ENCODE measurements around the gene IGLON5.

The IGLON5 gene

GRCh38 chr19:51366389-51367254 is 55.2 kb downstream of the IGLON5 start:
- DNase-seq: peak; percentile 71

GRCh38 chr19:51367255-51367564 is 55.8 kb downstream of the IGLON5 start:
- DNase-seq: no peak

- peak; percentile 77 for DNase-seq
Measured at GRCh38 chr19:51367565-51368365, 56.3 kb downstream of the IGLON5 start.

GRCh38 chr19:51368366-51369282 is 57.2 kb downstream of the IGLON5 start, which contains the start of gene CLDND2:
Gene CLDND2, minus strand, starts transcription at chr19:51369003. Its CDS starts 426 bp downstream, at chr19:51368577.
- no peak for DNase-seq

- DNase-seq: no peak
Measured at GRCh38 chr19:51370230-51370629, 58.8 kb downstream of the IGLON5 start.

- DNase-seq: no peak
Measured at GRCh38 chr19:51371186-51371690, 59.8 kb downstream of the IGLON5 start.

GRCh38 chr19:51372021-51372648 is 60.7 kb downstream of the IGLON5 start:
- no peak for DNase-seq

GRCh38 chr19:51372649-51373504 is 61.4 kb downstream of the IGLON5 start, which contains the start of gene NKG7:
Gene NKG7, minus strand, starts transcription at chr19:51372654. Its CDS starts 119 bp downstream, at chr19:51372535.
- DNase-seq: no peak

GRCh38 chr19:51375504-51376221 is 64.2 kb downstream of the IGLON5 start:
- no peak for DNase-seq

GRCh38 chr19:51377422-51377821 is 66.0 kb downstream of the IGLON5 start:
- DNase-seq: no peak

GRCh38 chr19:51380379-51380778 is 68.9 kb downstream of the IGLON5 start:
- DNase-seq: no peak

All from activated gamma-delta T cell (primary cell).